Kidney (tissue), 14 donors: Measurements from ENCODE around the gene SPARCL1. TPM values are rescaled to one million over a fixed set of nuclear protein-coding genes. Genes with fewer than 3 reads are reported as not detected.

Experiments
- DNase-seq, 5 donors: peaks; one replicate each; pipeline ENCODE4 v3.0.0-alpha.2; 2013 to 2020
- FAIRE-seq: peaks from 2 replicates; lab custom pipeline; 2012; peaks lifted over from hg19 to GRCh38; lab: Jason Lieb, UNC
- H3K27ac ChIP-seq, 2 donors: one replicate each; pipeline ENCODE4 v1.7.0; 2013; ENCODE audit warnings: low read depth in 2 of 2, low read length in 2 of 2, inconsistent platforms in 1 of 2
- H3K27me3 ChIP-seq: one replicate; pipeline ENCODE4 v1.7.1; 2013; ENCODE audit warnings: low read length, inconsistent platforms; ENCODE audit not compliant: control insufficient read depth, insufficient read depth
- H3K36me3 ChIP-seq, 3 donors: one replicate each; pipeline versions ENCODE4 v1.7.0 to v1.7.1; 2013; ENCODE audit warnings: low read length in 3 of 3, control low read depth in 1 of 3, inconsistent platforms in 1 of 3; ENCODE audit not compliant: insufficient read depth in 3 of 3, control insufficient read depth in 2 of 3
- H3K4me1 ChIP-seq, 3 donors: one replicate each; pipeline versions ENCODE4 v1.7.0 to v1.7.1; 2013; ENCODE audit warnings: low read length in 3 of 3, inconsistent platforms in 1 of 3, low read depth in 1 of 3; ENCODE audit not compliant: control insufficient read depth in 2 of 3, insufficient read depth in 2 of 3
- H3K4me3 ChIP-seq, 3 donors: one replicate each; pipeline versions ENCODE4 v1.7.0 to v1.8.1; 2013; ENCODE audit warnings: low read length in 3 of 3, control low read depth in 1 of 3, inconsistent platforms in 1 of 3
- H3K9ac ChIP-seq, 3 donors: one replicate each; pipeline versions ENCODE4 v1.7.0 to v1.7.1; 2013; ENCODE audit warnings: low read length in 3 of 3, control low read depth in 1 of 3, inconsistent platforms in 1 of 3
- H3K9me3 ChIP-seq, 3 donors: one replicate each; pipeline versions ENCODE4 v1.7.0 to v1.7.1; 2013; ENCODE audit warnings: low read length in 3 of 3, control low read depth in 1 of 3, inconsistent platforms in 1 of 3; ENCODE audit not compliant: control insufficient read depth in 2 of 3, insufficient read depth in 1 of 3
- intact Hi-C: fragments of 100-400 bp; cut with DNase I; formaldehyde crosslinking; loops from one replicate; pipeline ENCODE4 v1.11.1; 2022
- polyA plus RNA-seq: library from polyadenylated mRNA; stranded (reverse); fragments of 350-450 nt; fragmentation: Illumina TruSeq; extraction: RNeasy Lipid Tissue Mini Kit (QIAGEN cat#74804); gene quantifications from one replicate; pipeline ENCODE4 v1.2.3, GENCODE V29; 2014; ENCODE audit warnings: low read depth, low replicate concordance; ENCODE audit not compliant: insufficient read depth
- total RNA-seq: library from RNA; stranded (reverse); fragmentation: NEBNext Ultra II Directional; extraction: Animal tissue kit (Norgen Biotek cat#: 25700); gene quantifications from one replicate; pipeline ENCODE4 v1.2.1, GENCODE V29; 2021
- TF ChIP-seq, protein P1 (sequence below): IDR thresholded peaks from 3 replicates; pipeline ENCODE4 v1.5.1; 2012; ENCODE audit warnings: mild to moderate bottlenecking, moderate library complexity, borderline replicate concordance; ENCODE audit not compliant: insufficient read depth; ENCODE audit errors: extremely low read depth
- donor health status: control.
- donor health status: control.
- donor health status: control.
- donor health status: control.
- donor health status: control.
- donor health status: DM: yes; HTN: yes; CAD: no.
- donor health status: Normal renal cell carcinoma (clear cell type).

SPARCL1 gene
- total and polyA plus RNA-seq, 2 donors from 2014 or later = 87.4 to 322 TPM

DNA sequence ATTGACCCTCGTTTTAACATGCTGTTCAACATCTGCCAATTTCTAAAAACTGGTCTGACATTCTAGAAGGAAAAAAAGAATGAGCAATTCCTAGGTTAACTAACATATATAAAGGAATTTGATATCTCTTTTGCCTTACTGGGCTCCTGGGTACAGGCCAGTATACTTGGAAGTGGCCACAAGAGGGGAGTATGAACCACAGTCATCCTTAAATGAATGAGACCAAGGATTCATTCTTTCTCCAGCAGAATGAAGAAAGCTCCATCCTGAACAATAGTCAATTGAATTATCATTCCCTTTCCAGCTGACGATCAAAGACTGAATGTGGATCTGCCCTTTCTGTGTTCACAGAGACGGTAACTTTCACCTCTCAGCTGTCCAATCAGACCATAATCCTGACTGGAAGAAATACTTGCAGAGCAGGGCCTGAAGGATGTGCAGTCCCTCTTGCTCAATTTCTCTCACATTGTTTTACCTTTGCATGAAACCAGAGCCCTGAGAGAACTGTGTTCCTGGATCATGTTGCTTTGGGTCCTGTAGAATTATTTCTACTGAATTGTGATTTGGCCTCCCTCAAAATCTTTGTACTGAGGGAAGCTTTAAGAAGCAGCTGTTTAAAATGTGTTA is 14.8 kb upstream of the SPARCL1 start:
- H3K9me3 ChIP-seq = no peaks in the 10 kb centered on the region
- no peak overlapping the region for H3K4me3 ChIP-seq
- intact Hi-C loops = no loop called here
- no peak overlapping the region for H3K27ac ChIP-seq
- H3K9ac ChIP-seq = no peak overlapping the region
- no peaks in the 10 kb centered on the region for H3K4me1 ChIP-seq
- H3K27me3 ChIP-seq = no peaks in the 10 kb centered on the region
- DNase-seq (peak in 2 of 5 donors; percentile 33 to 59), FAIRE-seq (no peak)
- H3K36me3 ChIP-seq = no peaks in the 10 kb centered on the region
- TF ChIP-seq, protein P1, sequence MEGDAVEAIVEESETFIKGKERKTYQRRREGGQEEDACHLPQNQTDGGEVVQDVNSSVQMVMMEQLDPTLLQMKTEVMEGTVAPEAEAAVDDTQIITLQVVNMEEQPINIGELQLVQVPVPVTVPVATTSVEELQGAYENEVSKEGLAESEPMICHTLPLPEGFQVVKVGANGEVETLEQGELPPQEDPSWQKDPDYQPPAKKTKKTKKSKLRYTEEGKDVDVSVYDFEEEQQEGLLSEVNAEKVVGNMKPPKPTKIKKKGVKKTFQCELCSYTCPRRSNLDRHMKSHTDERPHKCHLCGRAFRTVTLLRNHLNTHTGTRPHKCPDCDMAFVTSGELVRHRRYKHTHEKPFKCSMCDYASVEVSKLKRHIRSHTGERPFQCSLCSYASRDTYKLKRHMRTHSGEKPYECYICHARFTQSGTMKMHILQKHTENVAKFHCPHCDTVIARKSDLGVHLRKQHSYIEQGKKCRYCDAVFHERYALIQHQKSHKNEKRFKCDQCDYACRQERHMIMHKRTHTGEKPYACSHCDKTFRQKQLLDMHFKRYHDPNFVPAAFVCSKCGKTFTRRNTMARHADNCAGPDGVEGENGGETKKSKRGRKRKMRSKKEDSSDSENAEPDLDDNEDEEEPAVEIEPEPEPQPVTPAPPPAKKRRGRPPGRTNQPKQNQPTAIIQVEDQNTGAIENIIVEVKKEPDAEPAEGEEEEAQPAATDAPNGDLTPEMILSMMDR = peak; percentile 41

DNA sequence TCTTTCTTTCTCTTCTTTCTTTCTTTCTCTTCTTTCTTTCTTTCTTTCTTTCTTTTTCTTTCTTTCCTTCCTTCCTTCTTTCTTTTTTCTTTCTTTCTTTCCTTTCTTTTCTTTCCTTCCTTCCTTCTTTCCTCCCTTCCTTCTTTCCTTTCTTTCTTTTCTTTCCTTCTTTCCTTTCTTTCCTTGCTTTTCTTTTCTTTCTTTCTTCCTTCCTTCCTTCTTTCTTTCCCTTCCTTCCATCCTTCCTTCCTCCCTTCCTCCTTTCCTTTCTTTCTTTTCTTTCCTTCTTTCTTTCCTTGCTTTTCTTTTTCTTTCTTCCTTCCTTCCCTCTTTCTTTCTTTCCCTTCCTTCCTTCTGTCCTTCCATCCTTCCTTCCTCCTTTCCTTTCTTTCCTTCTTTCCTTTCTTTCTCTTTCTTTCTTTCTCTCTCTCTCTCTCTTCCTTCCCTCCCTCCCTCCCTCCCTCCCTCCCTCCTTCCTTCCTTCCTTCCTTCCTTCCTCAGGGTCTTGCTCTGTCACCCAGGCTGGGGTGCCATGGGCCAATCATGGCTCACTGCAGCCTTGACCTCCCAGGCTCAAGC is 13.6 kb upstream of the SPARCL1 start:
- intact Hi-C loops = no loop called here
- TF ChIP-seq, protein P1 = no peak
- Histone ChIP-seq H3K4me3 (no peak overlapping the region), H3K36me3 (no peaks in the 10 kb centered on the region), H3K27me3 (no peaks in the 10 kb centered on the region), H3K4me1 (no peaks in the 10 kb centered on the region), H3K9ac (no peak overlapping the region), H3K9me3 (no peaks in the 10 kb centered on the region), H3K27ac (no peak overlapping the region)
- FAIRE-seq (no peak), DNase-seq (no peak)

DNA sequence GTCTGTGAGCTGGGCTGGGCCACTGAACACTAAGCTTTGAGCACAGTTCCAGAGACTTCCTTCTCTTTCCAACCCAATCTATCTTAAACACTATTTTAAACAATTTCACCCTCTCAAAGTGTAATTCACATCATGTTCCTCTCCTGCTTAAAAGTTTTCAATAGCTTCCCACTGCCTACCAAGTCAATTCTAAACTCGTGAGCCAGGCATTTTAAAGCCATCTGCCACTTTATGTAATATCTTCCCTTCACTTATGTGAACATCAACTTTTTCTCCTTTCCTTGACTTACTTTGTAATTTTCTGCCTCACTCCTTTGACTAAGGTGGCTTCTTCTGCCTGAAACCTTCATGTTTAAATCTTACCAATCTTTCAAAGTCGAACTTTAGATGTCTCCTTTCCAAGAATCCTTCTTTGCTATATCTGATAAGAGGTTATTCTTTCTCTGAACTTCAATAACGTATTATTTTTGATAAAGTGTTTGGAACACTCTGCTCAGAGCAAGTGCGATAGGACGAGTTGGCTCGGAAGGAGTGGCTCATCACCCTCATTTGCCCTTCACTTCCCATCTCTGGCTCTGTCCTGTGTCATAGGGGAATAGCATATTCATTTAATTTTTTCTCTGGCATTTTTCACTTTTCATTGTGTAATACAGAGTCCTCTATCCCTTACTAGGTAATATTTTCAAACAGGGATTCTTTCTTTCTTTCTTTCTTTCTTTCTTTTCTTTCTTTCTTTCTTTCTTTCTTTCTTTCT is 13.0 kb upstream of the SPARCL1 start:
- Histone ChIP-seq H3K9me3 (no peaks in the 10 kb centered on the region), H3K27ac (no peak overlapping the region), H3K36me3 (no peaks in the 10 kb centered on the region), H3K9ac (no peak overlapping the region), H3K4me3 (no peak overlapping the region), H3K27me3 (no peaks in the 10 kb centered on the region), H3K4me1 (no peaks in the 10 kb centered on the region)
- no peak for FAIRE-seq
- DNase-seq = no peak
- TF ChIP-seq, protein P1 = no peak
- intact Hi-C loops = no loop called here
